HL-60 (cell line): ENCODE data around the gene TIMP3.

Experiments
- GABPA ChIP-seq: IDR thresholded peaks from 2 replicates; pipeline ENCODE4 v1.6.1; 2012; ENCODE audit warnings: low read depth
- POLR2AphosphoS5 ChIP-seq: IDR thresholded peaks from 2 replicates; pipeline ENCODE4 v1.6.1; 2012; ENCODE audit warnings: low read depth
- SPI1 ChIP-seq: IDR thresholded peaks from 2 replicates; pipeline ENCODE4 v1.6.1; 2012; ENCODE audit warnings: low read depth, mild to moderate bottlenecking, borderline replicate concordance
- TF ChIP-seq, protein P1 (sequence below): IDR thresholded peaks from one replicate; pipeline ENCODE4 v1.5.1; 2011; ENCODE audit warnings: low read length, control low read depth, inconsistent platforms; ENCODE audit not compliant: insufficient read depth
- TF ChIP-seq, protein P2 (sequence below): IDR thresholded peaks from 2 replicates; pipeline ENCODE4 v1.6.1; 2012; ENCODE audit warnings: low read depth; ENCODE audit not compliant: insufficient replicate concordance

DNA sequence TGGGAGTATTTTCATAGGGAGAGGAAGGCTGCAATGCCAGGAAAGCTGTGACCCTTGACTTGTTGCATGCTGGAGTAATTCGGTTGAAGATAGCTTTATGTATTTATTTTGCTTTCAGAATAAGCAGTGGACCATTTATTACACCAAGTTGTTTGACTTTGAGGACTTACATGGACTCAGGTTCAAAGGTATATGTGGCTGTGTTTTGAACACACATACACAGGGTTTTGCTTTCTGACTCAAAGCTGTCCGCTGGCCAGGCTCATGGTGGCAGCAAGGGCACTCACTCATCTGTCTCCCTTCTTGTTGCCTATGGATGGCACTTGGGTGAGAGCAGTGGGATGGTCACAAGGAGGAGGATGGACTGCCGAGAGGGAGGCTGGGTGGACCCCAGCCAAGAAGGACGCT, 6.5 kb downstream of the TIMP3 start:
- TF ChIP-seq, protein P1, sequence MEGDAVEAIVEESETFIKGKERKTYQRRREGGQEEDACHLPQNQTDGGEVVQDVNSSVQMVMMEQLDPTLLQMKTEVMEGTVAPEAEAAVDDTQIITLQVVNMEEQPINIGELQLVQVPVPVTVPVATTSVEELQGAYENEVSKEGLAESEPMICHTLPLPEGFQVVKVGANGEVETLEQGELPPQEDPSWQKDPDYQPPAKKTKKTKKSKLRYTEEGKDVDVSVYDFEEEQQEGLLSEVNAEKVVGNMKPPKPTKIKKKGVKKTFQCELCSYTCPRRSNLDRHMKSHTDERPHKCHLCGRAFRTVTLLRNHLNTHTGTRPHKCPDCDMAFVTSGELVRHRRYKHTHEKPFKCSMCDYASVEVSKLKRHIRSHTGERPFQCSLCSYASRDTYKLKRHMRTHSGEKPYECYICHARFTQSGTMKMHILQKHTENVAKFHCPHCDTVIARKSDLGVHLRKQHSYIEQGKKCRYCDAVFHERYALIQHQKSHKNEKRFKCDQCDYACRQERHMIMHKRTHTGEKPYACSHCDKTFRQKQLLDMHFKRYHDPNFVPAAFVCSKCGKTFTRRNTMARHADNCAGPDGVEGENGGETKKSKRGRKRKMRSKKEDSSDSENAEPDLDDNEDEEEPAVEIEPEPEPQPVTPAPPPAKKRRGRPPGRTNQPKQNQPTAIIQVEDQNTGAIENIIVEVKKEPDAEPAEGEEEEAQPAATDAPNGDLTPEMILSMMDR, result no peak
- no peak for TF ChIP-seq POLR2AphosphoS5
- no peak for TF ChIP-seq GABPA
- TF ChIP-seq SPI1, result no peak
- TF ChIP-seq, protein P2, sequence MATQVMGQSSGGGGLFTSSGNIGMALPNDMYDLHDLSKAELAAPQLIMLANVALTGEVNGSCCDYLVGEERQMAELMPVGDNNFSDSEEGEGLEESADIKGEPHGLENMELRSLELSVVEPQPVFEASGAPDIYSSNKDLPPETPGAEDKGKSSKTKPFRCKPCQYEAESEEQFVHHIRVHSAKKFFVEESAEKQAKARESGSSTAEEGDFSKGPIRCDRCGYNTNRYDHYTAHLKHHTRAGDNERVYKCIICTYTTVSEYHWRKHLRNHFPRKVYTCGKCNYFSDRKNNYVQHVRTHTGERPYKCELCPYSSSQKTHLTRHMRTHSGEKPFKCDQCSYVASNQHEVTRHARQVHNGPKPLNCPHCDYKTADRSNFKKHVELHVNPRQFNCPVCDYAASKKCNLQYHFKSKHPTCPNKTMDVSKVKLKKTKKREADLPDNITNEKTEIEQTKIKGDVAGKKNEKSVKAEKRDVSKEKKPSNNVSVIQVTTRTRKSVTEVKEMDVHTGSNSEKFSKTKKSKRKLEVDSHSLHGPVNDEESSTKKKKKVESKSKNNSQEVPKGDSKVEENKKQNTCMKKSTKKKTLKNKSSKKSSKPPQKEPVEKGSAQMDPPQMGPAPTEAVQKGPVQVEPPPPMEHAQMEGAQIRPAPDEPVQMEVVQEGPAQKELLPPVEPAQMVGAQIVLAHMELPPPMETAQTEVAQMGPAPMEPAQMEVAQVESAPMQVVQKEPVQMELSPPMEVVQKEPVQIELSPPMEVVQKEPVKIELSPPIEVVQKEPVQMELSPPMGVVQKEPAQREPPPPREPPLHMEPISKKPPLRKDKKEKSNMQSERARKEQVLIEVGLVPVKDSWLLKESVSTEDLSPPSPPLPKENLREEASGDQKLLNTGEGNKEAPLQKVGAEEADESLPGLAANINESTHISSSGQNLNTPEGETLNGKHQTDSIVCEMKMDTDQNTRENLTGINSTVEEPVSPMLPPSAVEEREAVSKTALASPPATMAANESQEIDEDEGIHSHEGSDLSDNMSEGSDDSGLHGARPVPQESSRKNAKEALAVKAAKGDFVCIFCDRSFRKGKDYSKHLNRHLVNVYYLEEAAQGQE, result no peak
